SH-SY5Y (cell line): Measurements from ENCODE around the gene TWIST2.

Source experiments
- GATA2 ChIP-seq: IDR thresholded peaks from 2 replicates; pipeline ENCODE4 v1.6.1; 2011; ENCODE audit warnings: mild to moderate bottlenecking, low read depth, low read length
- GATA3 ChIP-seq: IDR thresholded peaks from 2 replicates; pipeline ENCODE4 v1.6.1; 2011; ENCODE audit warnings: low read depth, mild to moderate bottlenecking, low read length, moderate library complexity

DNA sequence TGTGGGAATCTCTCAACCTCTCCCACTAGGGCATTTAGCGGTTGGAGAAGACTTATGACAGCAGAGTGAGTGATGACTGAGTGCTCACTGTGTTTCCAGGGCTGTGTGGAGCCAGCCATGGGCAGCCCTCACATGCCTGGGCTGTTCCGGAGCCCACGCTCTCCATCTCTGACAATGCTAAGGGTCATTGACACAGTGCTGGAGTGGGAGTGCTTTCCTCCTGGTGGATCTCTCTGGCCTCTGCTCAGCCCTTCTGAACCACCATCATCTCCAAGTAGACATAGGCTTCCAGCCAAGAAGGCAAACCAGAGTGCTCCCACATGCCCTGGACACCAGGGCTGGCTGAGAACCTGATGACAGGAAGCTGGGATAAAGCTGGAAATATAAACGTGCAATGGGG lies 33.1 kb upstream of the TWIST2 start:
- TF ChIP-seq GATA3 (no peak), GATA2 (no peak)
